Vagina (tissue), 2 donors: ENCODE results near the gene TMEM19.

ENCODE experiments used
- POLR2A ChIP-seq, 2 donors: fragments of 450-650 bp; IDR thresholded peaks; one replicate each; pipeline ENCODE4 v1.6.1; 2017; ENCODE audit warnings: antibody characterized with exemption in 2 of 2, mild to moderate bottlenecking in 2 of 2, moderate library complexity in 2 of 2
- POLR2AphosphoS5 ChIP-seq, 2 donors: sonication (generic); formaldehyde crosslinking; IDR thresholded peaks; one replicate each; pipeline ENCODE4 v1.9.0; 2017; ENCODE audit warnings: antibody characterized with exemption in 2 of 2, mild to moderate bottlenecking in 2 of 2, low read depth in 1 of 2; ENCODE audit not compliant: insufficient read depth in 1 of 2
- TF ChIP-seq, protein P1 (sequence below), 3 experiments: fragments of 450-650 bp in 2 of 3; fragments of 200-600 bp in 1 of 3; sonication (generic) in 1 of 3; IDR thresholded peaks; one replicate each; pipeline ENCODE4 v1.5.1; 2017 to 2019; ENCODE audit warnings: antibody characterized with exemption in 3 of 3, mild to moderate bottlenecking in 2 of 3, moderate library complexity in 2 of 3

- no peak for TF ChIP-seq POLR2A (IDR thresholded peaks at IDR 0.05)
- no peak for TF ChIP-seq POLR2AphosphoS5 (IDR thresholded peaks at IDR 0.05; ENCODE audit: insufficient read depth in 1 of 2, low read depth in 1 of 2)
- TF ChIP-seq, protein P1, sequence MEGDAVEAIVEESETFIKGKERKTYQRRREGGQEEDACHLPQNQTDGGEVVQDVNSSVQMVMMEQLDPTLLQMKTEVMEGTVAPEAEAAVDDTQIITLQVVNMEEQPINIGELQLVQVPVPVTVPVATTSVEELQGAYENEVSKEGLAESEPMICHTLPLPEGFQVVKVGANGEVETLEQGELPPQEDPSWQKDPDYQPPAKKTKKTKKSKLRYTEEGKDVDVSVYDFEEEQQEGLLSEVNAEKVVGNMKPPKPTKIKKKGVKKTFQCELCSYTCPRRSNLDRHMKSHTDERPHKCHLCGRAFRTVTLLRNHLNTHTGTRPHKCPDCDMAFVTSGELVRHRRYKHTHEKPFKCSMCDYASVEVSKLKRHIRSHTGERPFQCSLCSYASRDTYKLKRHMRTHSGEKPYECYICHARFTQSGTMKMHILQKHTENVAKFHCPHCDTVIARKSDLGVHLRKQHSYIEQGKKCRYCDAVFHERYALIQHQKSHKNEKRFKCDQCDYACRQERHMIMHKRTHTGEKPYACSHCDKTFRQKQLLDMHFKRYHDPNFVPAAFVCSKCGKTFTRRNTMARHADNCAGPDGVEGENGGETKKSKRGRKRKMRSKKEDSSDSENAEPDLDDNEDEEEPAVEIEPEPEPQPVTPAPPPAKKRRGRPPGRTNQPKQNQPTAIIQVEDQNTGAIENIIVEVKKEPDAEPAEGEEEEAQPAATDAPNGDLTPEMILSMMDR (IDR thresholded peaks at IDR 0.05): no peak
Observed at GRCh38 chr12:71682466-71682865, 3.4 kb upstream of the TMEM19 start.
